Activated gamma-delta T cell treated with anti-CD3 and anti-CD28 coated beads, Interleukin-2, amount 50 U/mL, for 16 hours (primary cell): Measurements from ENCODE around the gene MCM10.
"Not testable (repeated sequence)": the region's sequence is repeated elsewhere in the genome, so short reads cannot be mapped to it uniquely, and the experiment has no call there.

Experiments
- DNase-seq: peaks from one replicate; pipeline ENCODE4 v3.0.0-alpha.2; 2020; ENCODE audit warnings: low read depth

Gene MCM10

DNA sequence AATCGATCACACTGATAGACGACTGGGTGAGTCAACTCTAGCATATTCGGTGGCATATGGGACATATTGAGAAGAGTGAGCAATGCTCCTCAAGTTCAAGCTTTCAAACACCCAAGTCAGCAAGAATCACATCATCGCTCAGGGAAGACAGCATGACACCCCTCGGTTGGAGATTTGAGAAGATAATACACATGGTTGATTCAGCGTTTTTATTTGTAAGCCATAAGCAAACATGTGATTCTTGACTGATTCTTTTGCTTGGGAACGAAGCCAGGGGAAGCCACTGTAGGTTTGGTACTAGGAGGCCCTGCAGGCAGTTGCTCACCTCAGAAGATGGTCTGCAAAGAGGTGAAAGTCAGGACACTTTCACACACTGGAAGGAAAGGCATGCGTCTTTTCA is 60.2 kb downstream of the MCM10 start:
- no peak for DNase-seq

DNA sequence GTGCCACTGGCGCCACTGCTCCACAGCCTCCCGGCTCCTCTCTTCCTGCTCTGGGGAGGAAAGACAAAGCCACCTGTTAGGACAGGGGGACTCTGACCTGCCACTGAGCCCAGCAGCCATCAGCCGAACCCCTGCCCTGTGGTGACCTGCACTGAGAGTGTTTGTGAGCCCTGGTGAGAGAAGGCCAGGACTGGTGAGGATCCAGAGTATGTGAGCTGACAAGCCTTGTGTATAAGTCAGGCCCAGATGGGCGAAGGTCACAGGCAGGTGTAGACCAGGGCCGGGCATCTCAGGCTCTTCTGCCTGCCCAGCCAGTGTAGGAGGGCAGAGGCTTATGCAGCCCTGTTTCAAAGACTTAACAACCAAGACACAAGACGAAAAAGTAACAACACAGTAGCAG is 60.8 kb downstream of the MCM10 start:
- DNase-seq: no peak

DNA sequence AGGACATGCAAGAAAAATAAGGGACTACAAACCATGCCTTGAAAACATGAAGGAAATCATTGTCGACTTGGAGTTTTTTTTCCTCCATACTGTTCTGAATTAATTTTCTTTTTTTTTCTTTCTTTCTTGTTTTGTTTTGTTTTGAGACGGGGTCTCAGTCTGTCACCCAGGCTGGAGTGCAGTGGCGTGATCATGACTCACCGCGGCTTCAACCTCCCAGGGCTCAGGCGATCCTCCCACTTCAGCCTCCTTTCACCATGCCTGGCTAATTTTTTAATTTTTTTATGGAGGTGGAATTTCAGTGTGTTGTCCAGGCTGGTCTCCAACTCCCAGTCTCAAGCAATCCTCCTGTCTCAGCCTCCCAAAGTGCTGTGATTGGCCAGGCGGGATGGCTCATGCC is 61.2 kb downstream of the MCM10 start:
- no peak for DNase-seq

DNA sequence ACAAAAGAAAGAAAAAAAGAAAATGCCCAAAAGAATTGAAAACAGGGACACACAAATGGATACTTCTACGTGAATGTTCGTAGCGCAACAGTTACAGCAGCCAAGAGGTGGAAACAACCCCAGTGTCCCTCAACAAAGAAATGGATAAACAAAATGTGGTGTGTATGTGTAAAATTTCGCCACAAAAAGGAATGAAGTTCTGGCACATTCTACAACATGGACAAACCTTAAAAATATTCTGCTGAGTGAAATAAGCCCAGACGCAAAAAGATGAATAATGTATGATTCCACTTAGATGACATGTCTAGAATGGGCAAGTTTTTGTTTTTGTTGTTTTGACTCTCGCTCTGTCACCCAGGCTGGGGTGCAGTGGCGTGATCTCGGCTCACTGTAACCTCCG is 61.9 kb downstream of the MCM10 start:
- DNase-seq: no peak

DNA sequence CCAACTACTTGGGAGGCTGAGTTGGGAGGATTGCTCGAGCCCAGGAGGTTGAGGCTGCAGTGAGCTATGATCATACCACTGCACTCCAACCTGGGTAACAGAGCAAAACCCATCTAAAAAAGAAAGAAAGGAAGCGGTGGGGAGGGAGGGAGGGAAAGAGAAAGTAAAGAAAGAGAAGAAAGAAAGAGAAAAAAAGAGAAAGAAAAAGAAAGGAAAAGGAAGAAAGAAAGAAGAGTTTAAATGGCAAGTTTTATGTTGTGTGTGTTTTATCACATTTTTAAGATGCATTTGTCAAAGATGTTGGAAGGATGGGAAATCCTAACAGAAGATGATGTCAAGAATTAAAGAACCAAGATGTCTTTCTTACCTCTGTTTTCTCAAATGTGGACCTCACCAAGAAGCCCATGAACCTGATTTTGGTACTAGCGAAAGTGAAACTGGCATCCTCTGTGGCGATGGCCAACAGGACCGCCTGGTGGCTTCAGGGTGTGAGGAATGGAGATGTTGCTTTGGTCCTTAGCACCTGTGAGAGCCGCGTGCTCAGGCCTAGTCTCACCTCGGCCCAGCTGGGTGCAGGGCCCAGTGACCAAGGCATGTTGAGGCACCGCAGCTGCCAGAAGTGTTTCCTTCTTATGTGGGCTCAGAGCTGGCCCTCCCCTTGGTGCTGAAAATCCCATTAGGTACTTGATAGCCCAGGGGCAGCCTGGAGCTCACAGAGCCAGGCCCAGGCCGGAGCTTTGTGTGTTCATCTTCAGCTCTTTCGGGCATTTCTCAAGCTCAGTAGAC is 63.0 kb downstream of the MCM10 start:
- no peak for DNase-seq

DNA sequence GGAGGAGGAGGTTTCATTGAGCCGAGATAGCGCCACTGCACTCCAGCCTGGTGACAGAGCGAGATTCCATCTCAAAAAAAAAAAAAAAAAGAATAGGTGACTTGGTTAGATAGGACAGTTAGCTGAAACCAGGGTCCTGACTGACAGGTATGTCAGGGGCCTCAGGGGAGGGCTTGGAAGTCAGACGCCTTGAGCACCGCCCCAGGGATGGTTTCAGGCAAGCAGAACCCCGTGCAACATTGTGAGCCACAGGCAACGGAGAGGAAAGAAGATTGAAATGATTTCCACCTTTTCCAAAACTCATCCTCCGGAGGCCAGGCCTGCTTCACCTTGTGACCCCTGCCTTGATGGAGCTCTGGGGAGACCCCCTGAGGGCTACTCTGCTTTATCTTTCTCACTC is 64.2 kb downstream of the MCM10 start:
- no peak for DNase-seq

DNA sequence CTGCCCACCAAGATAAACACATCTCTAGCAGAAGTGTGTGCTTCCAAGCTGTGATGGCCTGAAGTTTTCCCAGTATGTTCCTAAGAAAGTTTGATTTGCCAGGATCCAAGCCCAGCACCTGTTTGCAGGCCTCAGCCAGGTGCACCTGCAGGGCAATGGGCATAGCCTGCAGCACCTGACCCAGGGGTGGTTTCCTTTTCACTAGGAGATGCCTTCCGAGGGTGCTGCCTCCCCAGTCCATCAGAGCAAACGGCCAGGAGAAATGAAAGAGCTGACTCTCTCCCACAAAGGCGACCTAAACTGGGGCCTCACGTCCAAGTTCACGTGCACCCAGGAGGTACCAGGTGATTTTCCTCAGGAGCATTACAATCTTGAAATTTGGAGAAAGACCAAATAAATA is 65.7 kb downstream of the MCM10 start:
- DNase-seq: no peak

DNA sequence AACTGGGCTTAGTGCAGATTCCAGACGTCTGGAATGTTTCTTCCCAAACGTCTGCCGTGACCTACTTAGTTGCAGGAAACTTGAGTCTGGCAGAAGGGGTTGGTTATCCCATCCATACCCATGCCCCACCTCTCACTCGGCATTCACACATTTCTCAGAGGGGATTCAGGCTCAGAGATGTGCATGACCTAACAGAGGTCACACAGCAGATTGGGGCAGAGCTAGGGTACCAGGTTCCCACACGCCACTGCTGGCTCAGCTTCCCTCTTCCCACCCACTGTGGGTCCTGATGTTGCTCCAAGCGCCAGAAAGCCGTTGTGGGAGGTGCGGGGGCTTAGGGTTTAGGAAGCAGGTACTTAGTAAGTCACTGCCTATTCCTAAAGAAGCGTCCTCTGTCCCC is 69.8 kb downstream of the MCM10 start:
- no peak for DNase-seq

DNA sequence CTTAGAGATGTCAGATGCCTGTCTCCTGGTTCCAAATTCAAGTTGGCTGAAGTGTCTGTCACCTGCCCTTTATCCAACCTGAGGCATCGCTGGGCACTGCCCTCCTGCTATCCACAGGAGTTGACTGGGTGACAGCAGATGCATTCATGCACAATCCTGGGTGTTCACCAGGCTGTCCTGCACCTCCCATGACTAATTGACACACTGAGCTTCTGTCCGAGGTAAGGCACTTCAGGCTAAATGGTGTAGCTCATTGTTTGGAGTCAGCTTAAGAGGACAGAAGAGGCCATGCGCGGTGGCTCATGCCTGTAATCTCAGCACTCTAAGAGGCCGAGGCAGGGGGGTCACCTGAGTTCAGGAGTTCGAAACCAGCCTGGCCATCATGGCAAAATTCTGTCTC is 70.5 kb downstream of the MCM10 start:
- no peak for DNase-seq

DNA sequence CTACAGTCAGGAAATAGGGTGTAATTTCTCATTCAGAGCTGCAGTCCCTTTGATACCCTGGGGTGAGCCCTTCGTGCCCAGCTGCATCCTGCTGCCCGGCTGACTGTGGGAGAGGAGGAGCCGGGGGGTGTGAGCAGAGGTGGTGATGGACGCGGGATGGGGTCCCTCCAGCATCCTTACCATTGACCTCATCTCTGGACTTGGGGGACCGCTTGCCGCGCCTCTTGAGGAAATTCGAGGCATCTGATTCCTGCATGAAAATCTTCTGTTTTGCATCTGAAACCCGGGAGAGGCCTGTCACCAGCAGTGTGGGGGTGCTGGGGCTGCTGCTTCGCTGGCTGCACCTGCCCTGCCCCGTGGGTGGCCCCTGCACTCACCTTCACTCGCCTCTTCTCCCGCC is 72.0 kb downstream of the MCM10 start:
- no peak for DNase-seq

DNA sequence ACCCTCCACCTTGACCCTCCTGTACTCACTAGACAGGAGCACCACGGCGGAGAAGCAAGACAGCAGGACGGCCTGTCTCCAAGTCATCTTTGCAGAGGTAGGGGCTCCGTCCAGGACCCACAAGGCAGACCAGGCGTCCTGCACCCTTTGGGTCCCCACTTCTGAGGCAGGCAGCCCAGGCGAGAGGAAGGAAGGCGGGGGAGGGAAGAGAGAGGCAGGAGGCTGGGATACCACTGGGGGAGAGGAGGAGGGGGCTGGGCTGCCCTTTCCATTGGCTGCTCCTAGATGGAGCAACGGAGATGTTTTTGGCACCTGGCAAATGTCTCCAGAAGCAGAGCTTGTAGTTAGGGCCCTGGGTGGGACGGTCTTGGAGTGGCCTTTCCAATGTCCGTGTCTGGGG is 72.8 kb downstream of the MCM10 start, which contains the start of gene UCMA:
Gene UCMA (minus strand): TSS at position 203 of the 400 bp plus-strand sequence. CDS start 116 bp downstream, at position 87.
- DNase-seq: no peak

DNA sequence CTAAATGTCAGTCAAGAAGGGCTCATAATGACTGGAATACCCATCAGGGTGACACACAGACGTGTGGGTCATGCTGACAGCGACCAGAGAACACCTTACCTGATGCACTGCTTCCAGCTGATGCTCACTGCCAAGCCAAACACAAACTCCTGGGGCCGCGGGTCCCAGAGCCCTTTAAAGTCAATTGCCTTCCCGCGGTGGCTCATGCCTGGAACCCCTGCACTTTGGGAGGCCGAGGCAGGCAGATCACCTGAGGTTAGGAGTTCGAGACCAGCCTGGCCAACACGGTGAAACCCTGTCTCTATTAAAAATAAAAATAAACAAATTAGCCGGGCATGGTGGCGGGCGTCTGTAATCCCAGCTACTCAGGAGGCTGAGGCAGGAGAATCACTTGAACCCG is 73.4 kb downstream of the MCM10 start:
- DNase-seq: not testable (repeated sequence)

DNA sequence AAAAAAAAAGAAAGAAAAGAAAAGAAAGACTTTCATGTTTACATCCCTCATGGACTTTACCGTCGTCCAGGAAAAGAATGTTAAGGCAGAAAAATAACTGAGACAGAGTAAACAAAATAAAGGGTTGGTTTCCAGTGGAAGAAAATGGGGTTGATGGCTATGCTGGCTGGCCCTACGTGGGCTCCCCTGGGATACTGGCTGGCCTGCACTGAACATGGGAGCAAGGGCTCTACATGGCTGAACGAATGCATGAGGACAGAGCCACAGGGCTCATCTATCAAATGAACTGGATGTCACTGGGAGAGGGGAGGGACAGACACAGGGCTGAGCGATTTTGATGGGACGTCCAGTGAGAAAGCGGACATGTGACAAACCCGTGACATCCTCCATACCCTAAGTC is 75.3 kb downstream of the MCM10 start:
- DNase-seq: no peak

DNA sequence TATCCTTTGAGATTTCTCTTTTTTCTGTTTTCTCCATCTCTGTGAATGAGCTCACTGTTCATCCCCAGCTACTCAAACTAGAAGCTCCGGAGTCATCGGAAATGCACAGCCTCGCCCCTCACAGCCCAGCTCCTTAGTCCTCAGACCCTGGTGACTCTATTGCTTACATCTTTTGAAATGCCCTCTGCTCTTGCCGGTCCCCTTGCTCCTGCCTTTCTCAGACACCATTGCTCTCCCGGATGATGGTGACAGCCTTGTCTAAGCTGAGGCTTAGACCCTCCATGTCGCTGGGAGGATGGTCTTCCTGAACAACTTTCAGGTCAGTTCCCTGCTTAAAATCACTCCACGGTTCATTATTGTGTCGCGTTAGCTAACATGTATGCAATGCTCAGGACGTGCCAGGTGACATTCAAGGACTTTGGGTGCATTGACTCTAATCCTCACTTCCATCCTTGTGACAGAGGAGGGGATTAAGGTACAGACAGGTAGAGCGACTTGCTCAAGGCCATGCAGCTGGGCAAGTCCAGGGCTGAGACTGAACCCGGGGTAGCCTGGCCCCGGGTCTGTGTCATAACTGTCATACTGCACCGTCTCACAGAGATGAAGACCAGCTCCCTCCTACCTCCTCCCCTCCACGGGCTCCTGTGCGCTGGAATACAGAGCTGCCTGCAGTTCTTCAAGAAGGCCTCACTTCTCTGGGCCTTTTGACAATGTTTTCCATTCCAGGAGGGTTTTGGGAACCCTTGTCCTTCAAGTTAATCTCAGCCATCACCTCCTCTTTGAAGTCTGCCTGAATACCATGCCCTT is 77.1 kb downstream of the MCM10 start:
- no peak for DNase-seq

DNA sequence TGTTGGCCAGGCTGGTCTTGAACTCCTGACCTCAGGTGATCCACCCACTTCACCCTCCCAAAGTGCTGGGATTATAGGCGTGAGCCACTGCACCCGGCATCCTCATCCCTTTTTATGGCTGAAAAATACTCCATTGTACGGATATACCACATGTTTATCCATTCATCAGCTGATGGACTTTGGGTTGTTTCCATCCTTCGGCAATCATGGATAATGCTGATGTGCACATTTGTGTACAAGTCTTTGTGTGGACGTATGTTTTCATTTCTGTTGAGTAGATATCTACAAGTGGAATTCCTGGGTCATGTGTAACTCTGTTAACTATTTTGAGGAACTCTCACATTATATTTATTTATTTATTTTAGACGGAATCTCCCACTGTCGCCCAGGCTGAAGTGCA is 78.6 kb downstream of the MCM10 start:
- no peak for DNase-seq

DNA sequence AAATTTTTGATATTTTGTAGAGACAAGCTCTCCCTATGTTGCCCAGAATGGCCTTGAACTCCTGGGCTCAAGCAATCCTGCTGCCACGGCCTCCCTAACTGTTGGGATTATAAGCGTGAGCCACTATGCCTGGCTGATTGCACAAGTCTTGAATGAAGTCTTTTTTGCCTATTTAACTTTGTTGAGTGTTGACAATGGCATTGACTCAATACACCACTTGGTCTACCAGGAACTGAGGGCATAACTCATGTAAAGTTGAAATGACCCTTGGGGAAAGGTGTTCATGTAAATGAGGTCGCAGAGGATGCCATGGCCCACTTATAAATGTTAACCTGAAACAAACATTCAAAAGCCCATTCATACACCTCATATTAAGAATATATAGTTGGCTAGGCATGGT is 80.3 kb downstream of the MCM10 start:
- no peak for DNase-seq

DNA sequence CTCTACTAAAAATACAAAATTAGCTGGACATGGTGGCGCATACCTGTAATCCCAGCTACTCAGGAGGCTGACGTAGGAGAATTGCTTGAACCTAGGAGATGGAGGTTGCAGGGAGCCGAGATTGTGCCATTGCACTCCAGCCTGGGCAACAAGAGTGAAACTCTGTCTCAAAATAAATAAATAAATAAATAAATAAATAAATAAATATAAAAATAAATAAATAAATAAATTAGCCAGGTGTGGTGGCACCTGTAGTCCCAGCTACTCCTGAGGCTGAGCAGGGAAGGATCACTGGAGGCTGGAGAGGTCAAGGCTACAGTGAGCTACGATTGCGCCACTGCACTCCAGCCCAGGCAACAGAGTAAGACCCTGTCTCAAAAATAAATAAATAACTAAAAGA is 80.9 kb downstream of the MCM10 start:
- DNase-seq: not testable (repeated sequence)

DNA sequence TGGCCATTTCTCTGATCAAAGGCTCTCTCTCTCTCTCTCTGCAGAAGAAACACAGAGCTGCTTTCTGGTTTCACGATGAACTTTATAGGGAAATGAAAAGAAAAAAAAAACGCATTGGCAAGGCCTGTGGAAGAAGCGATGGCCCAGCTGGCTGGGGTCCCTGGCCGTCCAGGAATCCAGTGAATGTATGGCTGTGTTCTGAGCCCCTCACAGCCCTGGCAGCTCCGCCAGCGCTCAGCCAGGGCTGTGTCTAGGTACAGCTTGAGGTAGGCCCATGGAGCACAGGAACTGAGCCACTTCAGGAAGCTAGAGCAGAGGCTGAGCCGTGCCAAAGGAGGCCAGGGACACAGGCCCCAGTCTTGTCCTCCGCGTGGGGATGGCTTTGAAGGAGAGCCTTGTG is 85.9 kb downstream of the MCM10 start:
- DNase-seq: no peak

DNA sequence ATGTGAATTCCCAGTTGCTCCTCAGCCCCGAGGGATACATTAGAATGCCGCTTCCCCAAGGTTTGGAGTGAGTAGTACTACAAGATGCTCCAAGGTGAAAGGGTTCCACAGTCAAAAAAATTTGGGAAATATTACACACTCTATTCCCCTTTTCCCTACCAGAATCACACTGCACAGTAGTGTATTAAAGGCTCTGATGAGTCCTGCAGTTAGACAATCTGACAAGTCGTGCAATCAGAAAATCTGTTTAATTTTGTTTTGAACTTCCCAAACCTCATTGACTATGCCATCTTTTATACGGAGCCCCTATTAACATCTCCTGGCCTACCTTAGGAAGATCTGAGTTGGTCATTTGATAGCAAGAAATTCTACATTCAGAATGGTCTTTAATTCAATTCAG is 86.4 kb downstream of the MCM10 start:
- DNase-seq: no peak

DNA sequence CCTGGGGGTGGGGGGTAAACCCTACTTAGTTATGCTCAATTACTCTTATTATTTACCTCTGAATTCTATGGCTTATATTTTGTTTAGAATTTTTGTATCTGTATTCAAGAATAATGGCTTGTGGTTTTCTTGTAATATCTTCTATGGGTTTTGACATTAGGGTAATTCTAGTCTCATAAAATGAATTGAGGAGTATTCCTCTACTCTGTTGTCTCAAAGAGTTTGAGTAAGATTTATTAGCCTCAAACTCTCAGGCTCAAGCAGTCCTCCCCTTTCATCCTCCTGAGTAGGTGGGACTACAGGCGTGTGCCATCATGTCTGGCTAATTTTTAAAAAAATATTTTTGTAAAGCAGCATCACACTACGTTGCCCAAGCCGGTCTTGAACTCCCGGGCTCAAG is 92.4 kb downstream of the MCM10 start:
- DNase-seq: no peak

DNA sequence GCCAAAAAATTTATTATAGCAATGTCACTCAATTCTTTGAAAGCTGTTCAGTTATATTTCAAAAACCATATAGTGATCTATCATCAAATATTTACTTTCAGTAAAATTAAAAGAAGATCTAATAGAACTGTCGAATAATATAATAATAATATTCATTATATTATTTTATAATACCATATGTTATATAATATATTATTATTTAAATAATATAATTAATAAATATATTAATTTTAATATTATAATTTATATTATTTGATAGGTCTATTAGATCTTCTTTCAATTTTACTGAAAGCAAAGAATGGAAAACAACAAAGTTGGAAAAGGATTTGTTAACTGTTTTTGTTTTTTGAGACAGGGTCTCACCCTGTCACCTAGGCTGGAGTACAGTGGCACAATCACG is 95.3 kb downstream of the MCM10 start:
- no peak for DNase-seq

DNA sequence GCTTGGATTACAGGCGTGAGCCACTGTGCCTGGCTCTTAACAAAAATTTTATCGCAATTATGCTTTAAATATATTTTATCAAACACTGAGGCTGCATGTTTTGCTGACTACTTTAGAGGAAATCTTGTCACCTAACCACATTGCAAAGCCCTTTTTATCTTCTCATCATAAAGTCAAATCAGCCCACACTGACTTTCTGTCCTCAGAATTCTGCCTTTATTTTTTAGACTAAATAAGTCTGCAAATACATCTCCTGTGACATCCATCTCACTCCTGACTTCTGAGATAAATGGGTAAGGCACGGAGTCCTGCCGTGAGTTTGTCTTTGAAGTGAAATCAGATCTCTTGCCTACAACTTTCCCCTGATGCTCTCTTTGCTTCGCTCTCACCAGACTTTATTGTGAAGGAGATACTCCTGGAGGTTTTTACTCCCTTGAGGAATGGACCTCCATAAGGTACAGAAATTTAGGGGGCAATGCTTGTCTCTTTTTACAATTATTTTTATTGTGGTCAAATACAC is 96.3 kb downstream of the MCM10 start:
- DNase-seq: no peak
